Stimulated activated CD4-positive, alpha-beta T cell treated with anti-CD3 and anti-CD28 coated beads, Interleukin-12 subunit alpha, Interleukin-12 subunit beta, amount 100 ng/mL, for 48 hours (primary cell): ENCODE results near the gene RHOF.

ENCODE experiments used
- DNase-seq, 3 donors: peaks; one replicate each; pipeline ENCODE4 v3.0.0-alpha.2; 2020; ENCODE audit warnings: low read depth in 2 of 3, low spot score in 1 of 3

The RHOF gene, protein sequence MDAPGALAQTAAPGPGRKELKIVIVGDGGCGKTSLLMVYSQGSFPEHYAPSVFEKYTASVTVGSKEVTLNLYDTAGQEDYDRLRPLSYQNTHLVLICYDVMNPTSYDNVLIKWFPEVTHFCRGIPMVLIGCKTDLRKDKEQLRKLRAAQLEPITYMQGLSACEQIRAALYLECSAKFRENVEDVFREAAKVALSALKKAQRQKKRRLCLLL

GRCh38 chr12:121793440-121793837, at the start of gene RHOF:
TSS of gene RHOF (minus strand) at chr12:121793688. CDS start at chr12:121793633, 55 bp downstream.
- DNase-seq, result peak in 1 of 3 donors; percentile 59

DNA sequence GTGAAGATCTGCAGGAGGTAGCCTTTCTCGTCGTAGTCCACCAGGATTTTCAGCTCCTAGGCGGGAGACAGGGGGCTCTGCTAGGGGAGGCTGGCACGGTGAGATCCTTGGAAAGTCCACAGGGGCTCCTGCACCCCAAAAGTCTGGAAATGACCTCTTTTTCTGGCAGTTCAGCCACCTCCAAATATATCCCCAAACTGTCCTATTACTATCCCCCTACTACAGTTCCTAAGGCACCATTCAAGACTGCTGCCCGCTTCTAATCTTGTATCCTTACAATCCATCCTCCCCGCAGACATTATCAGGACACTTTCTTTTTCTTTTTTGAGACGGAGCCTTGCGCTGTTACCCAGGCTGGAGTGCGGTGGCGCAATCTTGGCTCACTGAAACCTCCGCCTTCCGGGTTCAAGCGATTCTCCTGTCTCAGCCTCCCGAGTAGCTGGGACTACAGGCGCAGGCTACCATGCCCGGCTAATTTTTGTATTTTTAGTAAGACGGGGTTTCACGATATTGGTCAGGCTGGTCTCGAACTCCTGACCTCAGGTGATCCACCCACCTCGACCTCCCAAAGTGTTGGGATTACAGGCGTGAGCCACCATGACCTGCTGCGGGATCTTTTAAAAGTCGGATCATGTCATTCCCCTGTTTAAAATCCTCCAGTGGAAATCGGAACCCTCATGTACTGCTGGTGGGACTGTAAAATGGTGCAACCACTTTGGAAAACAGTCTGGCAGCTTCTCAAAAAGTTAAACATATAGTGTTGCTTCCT, 46.7 kb upstream of the RHOF start:
- DNase-seq, result no peak

DNA sequence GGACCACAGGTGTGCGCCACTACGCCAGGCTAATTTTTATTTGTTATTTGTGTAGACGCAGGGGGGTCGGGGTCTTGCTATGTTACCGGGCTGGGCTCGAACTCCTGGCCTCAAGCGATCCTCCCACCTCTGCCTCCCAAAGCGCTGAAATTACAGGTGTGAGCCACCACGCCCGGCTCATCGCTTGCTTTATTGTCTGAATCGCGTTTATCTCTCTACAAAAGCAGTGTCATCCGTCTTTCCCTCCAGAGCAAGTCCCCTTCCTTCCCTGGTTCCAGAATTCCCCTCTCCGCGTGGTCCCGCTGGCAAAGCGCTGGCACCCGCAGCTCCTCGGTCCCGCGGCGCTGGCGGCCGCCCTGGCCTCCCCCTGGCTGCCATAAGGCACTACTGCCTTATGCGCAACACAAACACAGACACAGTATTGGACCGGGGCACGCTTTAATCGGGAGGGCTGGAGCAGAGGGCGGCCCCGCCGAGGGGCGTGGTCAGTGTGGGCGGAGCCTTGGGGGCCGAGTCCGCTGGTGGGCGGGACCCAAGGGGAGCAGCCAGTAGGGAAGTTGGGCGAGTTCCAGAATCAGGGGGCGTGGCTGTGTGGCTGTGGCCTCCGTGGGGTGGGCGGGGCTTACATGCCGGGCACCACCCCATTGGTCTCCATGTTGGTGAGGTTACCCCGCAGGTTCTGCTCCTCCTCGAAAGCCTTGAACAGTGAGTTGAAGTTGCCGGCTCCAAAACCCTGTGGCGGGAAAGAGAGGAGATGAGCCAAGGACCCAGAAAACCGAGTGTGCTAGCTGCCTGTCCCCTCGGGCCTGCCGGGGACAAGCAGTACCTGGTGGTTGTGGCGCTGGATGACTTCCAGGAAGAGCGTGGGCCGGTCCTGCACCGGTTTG, 45.9 kb upstream of the RHOF start:
- peak; percentile 99 to 100 (median 100) for DNase-seq

DNA sequence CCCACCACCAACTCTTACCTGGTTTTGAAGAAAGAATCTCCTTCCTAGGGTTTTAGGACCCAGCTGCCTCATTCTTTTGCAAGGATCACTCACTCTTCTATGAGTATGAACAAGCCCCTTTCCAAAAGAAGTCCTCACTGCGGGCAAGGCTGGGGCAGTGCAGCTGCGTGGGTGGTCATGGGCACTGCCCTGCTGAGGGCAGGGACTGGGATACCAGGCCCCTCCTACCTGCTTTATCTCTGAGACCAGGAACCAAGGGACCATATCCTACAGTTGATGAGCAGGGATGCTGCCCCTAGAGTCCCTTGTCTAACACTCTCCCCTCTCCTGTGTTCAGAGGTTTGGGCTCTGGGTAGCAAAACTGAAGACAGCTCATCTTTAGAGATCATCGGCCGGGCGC, 44.6 kb upstream of the RHOF start:
- DNase-seq, result no peak

DNA sequence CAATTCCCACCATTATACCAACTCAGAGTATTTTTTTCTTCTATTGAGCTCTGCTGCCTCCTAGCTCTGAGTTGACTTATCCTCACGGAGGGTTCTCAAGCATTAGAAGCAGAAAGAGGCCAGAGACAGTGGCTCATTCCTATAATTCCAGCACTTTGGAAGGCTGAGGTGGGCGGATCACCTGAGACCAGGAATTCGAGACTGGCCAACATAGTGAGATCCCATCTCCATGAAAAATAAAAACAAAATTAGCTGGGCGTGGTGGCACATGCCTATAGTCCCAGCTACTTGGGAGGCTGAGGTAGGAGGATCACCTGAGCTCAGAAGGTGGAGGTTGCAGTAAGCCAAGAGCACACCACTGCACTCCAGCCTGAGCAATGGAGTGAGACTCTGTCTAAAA, 44.2 kb upstream of the RHOF start:
- no peak for DNase-seq

GRCh38 chr12:121831571-121832245, 38.2 kb upstream of the RHOF start:
- no peak for DNase-seq

DNA sequence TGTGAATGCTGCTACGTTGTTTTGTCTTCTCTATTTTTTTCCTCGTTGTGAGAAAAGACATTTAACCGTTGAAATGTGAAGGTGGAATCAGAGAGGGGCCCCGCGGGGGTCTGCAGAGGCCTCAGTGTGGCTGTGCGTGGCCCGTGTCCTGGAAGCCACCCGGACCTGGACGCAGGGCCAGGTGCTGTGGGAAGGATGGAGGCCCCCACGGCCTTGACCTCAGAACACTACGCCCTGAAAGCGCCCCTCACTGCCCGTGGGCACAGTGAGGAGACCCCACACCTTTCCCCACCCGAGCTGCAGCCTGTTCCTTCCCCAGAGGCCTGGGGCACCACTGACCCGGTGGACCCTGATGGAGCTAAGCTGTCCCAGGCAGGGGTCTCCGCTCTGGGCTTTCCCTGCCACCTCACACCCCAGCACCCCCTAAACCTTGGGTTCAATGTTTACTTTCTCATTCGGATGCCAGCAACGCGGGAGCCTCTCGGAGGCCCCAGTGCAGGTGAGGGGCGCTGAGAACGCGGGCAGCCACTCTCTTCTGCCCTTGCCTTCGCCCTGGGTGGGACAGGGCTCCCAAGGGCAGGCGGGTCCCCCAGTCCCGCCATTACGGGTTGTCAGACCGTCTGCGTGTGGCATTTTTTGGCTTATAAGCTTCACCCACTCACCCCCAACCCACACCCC, 37.2 kb upstream of the RHOF start:
- DNase-seq, result no peak

GRCh38 chr12:121830134-121830533, 36.6 kb upstream of the RHOF start:
- no peak for DNase-seq

GRCh38 chr12:121829250-121829918, 35.9 kb upstream of the RHOF start:
- DNase-seq, result no peak

DNA sequence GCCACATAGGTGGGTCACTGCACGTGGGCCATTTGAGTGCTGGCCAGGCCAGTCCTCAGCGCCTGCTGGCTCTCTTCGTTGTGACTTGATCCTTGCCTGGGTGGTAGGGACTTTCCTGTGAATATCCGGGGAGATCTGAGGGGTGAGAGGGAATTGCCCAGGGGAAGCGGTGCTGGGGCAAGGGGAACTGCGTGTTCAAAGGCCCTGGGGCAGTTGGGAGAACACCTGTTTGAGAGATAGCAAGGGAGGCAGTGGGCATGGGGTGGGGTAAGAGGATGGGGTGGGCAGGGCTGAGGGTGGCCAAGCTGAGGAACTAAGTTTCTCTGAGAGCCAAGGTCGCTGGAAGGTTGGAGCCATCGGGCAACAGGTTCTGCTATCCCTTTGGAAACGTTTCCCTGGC, 35.3 kb upstream of the RHOF start:
- no peak for DNase-seq

DNA sequence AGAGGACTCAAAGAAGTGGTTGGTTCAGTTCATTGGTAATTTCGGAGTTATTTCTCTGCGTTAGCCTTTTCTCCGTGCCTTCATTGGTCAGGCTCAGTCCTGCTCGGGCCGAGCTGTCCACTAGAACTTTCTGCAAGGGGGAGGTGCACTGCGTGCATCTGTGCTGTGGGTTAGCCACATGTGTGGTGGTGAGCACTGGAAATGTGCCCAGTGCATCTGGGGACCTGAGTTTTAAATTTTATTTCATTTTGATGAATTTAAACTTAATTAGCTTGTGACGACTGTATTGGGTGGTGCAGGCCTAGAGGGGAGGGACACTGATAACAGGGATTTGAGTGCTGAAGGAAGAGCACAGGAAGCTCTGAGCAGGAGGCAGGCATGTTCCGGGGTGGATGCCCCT, 34.8 kb upstream of the RHOF start:
- no peak for DNase-seq

GRCh38 chr12:121827351-121828099, 34.0 kb upstream of the RHOF start:
- no peak for DNase-seq

DNA sequence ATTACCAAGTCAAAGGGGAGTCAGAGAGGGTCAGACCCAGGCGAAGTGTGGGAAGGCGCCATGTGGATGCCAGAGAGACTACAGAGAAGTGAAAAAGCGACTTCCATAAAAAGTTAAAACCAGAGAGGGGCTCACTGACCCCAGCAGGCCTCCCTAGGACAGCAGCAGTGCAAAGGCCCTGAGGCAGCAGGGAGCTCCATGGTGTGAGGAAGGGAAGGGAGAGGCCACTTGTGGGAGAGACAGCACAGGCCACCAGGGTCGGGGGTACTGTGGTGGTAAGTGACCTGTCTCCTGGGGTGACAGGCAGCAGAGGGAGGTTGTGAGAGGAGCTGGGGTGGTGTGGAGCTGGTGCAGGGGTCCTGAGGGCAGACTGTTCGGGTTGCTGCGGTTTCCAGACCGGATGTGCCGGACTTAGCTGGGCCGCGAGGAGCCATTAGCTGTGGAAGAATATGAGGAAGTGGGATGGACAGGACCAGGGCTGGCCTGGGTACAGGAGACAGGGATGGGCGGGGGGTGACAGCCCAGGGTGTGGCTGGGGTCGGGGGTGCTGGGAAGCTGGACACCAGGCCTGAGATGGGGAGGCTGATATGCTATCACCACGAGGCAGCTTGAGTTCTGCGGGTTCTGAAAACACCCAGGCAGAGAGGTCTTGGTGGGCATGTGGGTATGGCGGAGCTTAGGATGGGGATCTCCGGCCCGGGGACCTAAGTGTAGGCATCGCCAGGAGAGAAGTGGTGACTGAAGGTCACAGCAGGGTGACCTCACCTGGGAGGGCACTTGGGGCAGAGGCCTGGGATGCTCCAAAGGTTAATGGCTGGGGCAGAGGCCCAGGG, 33.0 kb upstream of the RHOF start:
- DNase-seq, result no peak

DNA sequence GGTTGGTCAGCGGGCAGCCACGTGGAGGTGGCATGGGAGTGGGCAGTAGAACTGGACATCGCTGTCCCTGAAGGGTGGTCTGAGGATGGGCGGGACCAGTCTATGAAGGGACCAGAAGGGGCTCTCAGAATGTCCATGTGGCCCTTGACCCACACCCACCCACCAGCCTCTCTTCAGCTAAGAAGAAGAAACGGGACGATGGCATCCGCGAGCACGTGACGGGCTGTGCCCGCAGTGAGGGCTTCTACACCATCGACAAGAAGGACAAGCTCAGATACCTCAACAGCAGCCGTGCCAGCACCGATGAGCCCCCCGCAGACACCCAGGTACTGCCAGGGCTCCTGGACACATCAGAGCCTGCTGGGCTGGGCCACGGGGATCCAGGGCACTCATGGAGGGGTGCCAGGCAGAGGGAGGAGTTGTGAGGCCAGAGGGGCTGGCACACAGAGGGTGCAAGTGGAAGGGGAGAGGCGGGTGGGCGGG, 31.6 kb upstream of the RHOF start:
- no peak for DNase-seq

GRCh38 chr12:121823727-121824115, 30.2 kb upstream of the RHOF start:
- no peak for DNase-seq

- DNase-seq, result no peak
These were observed 29.7 kb upstream of the RHOF start for GRCh38 chr12:121823101-121823726.

DNA sequence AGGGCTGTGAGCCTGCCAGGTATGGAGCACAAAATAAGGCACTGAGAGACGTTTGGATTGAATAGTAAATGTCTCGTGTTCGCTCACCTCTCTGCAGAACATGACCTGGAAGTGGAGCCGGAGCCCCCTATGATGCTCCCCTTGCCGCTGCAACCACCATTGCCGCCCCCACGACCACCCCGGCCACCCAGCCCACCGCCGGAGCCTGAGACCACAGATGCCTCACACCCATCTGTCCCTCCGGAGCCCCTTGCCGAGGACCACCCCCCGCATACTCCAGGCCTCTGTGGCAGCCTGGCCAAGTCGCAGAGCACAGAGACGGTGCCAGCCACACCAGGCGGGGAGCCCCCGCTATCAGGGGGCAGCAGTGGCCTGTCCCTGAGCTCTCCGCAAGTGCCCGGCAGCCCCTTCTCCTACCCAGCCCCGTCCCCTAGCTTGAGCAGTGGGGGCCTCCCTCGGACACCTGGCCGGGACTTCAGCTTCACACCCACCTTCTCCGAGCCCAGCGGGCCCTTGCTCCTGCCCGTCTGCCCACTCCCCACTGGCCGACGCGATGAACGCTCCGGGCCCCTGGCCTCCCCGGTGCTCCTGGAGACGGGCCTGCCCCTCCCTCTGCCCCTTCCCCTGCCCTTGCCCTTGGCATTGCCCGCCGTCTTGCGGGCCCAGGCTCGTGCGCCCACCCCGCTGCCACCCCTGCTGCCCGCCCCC, 29.1 kb upstream of the RHOF start:
- no peak for DNase-seq
